SK-N-SH treated with all-trans-retinoic acid at 6 μM for 48 hours (cell line): ENCODE measurements around the gene DTNA.

Source experiments
- ATAC-seq: fragments of 200-7000 bp; cut with Tn5 transposase; 3 replicates; pipeline ENCODE4 v1.9.1; 2020; ENCODE audit warnings: mild to moderate bottlenecking, moderate library complexity
- ARNTL ChIP-seq: fragments of 450-650 bp; formaldehyde crosslinking; IDR thresholded peaks from 2 replicates; pipeline ENCODE4 v1.5.0; 2020; ENCODE audit warnings: low read depth, mild to moderate bottlenecking, moderate library complexity, borderline replicate concordance
- BACH2 ChIP-seq: fragments of 250-450 bp; sonication (Bioruptor Pico); IDR thresholded peaks from 2 replicates; pipeline ENCODE4 v1.9.0; 2021; ENCODE audit warnings: mild to moderate bottlenecking, borderline replicate concordance
- CSDC2 ChIP-seq: fragments of 250-450 bp; sonication (Bioruptor Pico); IDR thresholded peaks from 2 replicates; pipeline ENCODE4 v1.5.0; 2020; ENCODE audit warnings: mild to moderate bottlenecking, moderate library complexity
- ESRRG ChIP-seq: fragments of 250-450 bp; sonication (Bioruptor Pico); IDR thresholded peaks from 2 replicates; pipeline ENCODE4 v1.6.1; 2021; ENCODE audit warnings: mild to moderate bottlenecking
- GLIS3 ChIP-seq: fragments of 250-450 bp; sonication (Bioruptor Pico); IDR thresholded peaks from 2 replicates; pipeline ENCODE4 v1.5.0; 2020; ENCODE audit warnings: mild to moderate bottlenecking, moderate library complexity
- ISL1 ChIP-seq: fragments of 250-450 bp; sonication (Bioruptor Pico); IDR thresholded peaks from 2 replicates; pipeline ENCODE4 v2.1.2; 2022; ENCODE audit warnings: mild to moderate bottlenecking, moderate library complexity
- OSR1 ChIP-seq: fragments of 250-450 bp; sonication (Bioruptor Pico); IDR thresholded peaks from 2 replicates; pipeline ENCODE4 v1.8.0; 2022; ENCODE audit warnings: moderate library complexity, mild to moderate bottlenecking, inconsistent platforms
- PPARA ChIP-seq: fragments of 250-450 bp; sonication (Bioruptor Pico); IDR thresholded peaks from 2 replicates; pipeline ENCODE4 v1.5.0; 2020; ENCODE audit warnings: mild to moderate bottlenecking, borderline replicate concordance
- RARB ChIP-seq: fragments of 250-450 bp; sonication (Bioruptor Pico); IDR thresholded peaks from 2 replicates; pipeline ENCODE4 v1.8.0; 2021; ENCODE audit warnings: mild to moderate bottlenecking, moderate library complexity
- SNAI2 ChIP-seq: fragments of 250-450 bp; sonication (Bioruptor Pico); IDR thresholded peaks from 2 replicates; pipeline ENCODE4 v1.5.0; 2020; ENCODE audit warnings: mild to moderate bottlenecking, moderate library complexity
- TCF4 ChIP-seq: fragments of 250-450 bp; sonication (Bioruptor Pico); IDR thresholded peaks from 2 replicates; pipeline ENCODE4 v1.8.0; 2021; ENCODE audit warnings: mild to moderate bottlenecking, moderate library complexity, borderline replicate concordance
- TOX ChIP-seq: fragments of 250-450 bp; sonication (Bioruptor Pico); IDR thresholded peaks from 2 replicates; pipeline ENCODE4 v1.8.0; 2021; ENCODE audit warnings: mild to moderate bottlenecking, moderate library complexity, borderline replicate concordance
- ZC3H10 ChIP-seq: fragments of 250-450 bp; sonication (Bioruptor Pico); IDR thresholded peaks from 2 replicates; pipeline ENCODE4 v1.5.1; 2021; ENCODE audit warnings: mild to moderate bottlenecking, moderate library complexity
- ZFP3 ChIP-seq: fragments of 250-450 bp; sonication (Bioruptor Pico); IDR thresholded peaks from 2 replicates; pipeline ENCODE4 v1.5.0; 2020; ENCODE audit warnings: mild to moderate bottlenecking, moderate library complexity
- ZFP30 ChIP-seq: fragments of 450-650 bp; formaldehyde crosslinking; IDR thresholded peaks from 2 replicates; pipeline ENCODE4 v1.5.0; 2022; ENCODE audit warnings: mild to moderate bottlenecking, moderate library complexity
- ZNF565 ChIP-seq: fragments of 450-650 bp; formaldehyde crosslinking; conservative IDR thresholded peaks from 2 replicates; pipeline ENCODE4 v1.5.0; 2020; ENCODE audit warnings: low read depth, mild to moderate bottlenecking, moderate library complexity
- ZNF70 ChIP-seq: fragments of 450-650 bp; formaldehyde crosslinking; IDR thresholded peaks from 2 replicates; pipeline ENCODE4 v1.5.0; 2020; ENCODE audit warnings: mild to moderate bottlenecking, moderate library complexity
- ZNF8 ChIP-seq: fragments of 450-650 bp; formaldehyde crosslinking; IDR thresholded peaks from 2 replicates; pipeline ENCODE4 v1.5.0; 2020; ENCODE audit warnings: mild to moderate bottlenecking, moderate library complexity
- TF ChIP-seq, protein P1 (sequence below): fragments of 250-450 bp; sonication (Bioruptor Pico); IDR thresholded peaks from 2 replicates; pipeline ENCODE4 v1.8.0; 2021; ENCODE audit warnings: low read depth, mild to moderate bottlenecking, moderate library complexity, borderline replicate concordance
- TF ChIP-seq, protein P2 (sequence below): fragments of 250-450 bp; sonication (Bioruptor Pico); IDR thresholded peaks from 2 replicates; pipeline ENCODE4 v1.8.0; 2020; ENCODE audit warnings: mild to moderate bottlenecking, moderate library complexity, borderline replicate concordance
- TF ChIP-seq, protein P3 (sequence below): fragments of 250-450 bp; sonication (Bioruptor Pico); IDR thresholded peaks from 2 replicates; pipeline ENCODE4 v1.5.1; 2020; ENCODE audit warnings: low read depth, mild to moderate bottlenecking, moderate library complexity
- TF ChIP-seq, protein P4 (sequence below): fragments of 250-450 bp; sonication (Bioruptor Pico); IDR thresholded peaks from 2 replicates; pipeline ENCODE4 v1.5.0; 2020; ENCODE audit warnings: mild to moderate bottlenecking, moderate library complexity

The DTNA gene

DNA sequence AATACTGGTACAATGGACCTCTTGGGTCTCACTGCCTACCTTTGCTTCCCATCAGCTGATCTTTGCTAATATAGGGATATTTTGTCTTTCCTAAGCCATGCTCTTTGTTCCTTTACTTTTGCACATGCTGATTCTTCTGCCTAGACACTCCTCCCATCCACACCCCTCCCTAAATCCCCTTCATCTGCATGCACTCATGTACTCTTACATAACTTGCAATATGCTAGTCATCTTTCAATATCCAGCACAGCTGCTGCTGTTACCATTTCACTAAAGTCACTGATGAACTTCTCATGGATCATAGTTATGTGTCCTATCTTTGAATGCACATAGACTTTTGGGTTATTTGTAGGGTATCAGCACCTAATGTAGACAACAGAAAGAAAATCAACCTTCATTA, 18.5 kb upstream of the DTNA start:
- no peak for ATAC-seq
- TF ChIP-seq, protein P1, sequence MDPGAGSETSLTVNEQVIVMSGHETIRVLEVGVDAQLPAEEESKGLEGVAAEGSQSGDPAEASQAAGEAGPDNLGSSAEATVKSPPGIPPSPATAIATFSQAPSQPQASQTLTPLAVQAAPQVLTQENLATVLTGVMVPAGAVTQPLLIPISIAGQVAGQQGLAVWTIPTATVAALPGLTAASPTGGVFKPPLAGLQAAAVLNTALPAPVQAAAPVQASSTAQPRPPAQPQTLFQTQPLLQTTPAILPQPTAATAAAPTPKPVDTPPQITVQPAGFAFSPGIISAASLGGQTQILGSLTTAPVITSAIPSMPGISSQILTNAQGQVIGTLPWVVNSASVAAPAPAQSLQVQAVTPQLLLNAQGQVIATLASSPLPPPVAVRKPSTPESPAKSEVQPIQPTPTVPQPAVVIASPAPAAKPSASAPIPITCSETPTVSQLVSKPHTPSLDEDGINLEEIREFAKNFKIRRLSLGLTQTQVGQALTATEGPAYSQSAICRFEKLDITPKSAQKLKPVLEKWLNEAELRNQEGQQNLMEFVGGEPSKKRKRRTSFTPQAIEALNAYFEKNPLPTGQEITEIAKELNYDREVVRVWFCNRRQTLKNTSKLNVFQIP (CRISPR knock-in tag) = no peak
- TF ChIP-seq ISL1 (CRISPR knock-in tag) (no peak), SNAI2 (no peak), GLIS3 (CRISPR knock-in tag) (no peak), BACH2 (CRISPR knock-in tag) (no peak), PPARA (CRISPR knock-in tag) (no peak), TCF4 (CRISPR knock-in tag) (no peak), RARB (CRISPR knock-in tag) (no peak), OSR1 (CRISPR knock-in tag) (no peak), ZNF8 (CRISPR knock-in tag) (no peak), TOX (CRISPR knock-in tag) (no peak), ZFP3 (no peak), ESRRG (CRISPR knock-in tag) (no peak), CSDC2 (CRISPR knock-in tag) (no peak), ARNTL (CRISPR knock-in tag) (no peak)
- TF ChIP-seq, protein P2, sequence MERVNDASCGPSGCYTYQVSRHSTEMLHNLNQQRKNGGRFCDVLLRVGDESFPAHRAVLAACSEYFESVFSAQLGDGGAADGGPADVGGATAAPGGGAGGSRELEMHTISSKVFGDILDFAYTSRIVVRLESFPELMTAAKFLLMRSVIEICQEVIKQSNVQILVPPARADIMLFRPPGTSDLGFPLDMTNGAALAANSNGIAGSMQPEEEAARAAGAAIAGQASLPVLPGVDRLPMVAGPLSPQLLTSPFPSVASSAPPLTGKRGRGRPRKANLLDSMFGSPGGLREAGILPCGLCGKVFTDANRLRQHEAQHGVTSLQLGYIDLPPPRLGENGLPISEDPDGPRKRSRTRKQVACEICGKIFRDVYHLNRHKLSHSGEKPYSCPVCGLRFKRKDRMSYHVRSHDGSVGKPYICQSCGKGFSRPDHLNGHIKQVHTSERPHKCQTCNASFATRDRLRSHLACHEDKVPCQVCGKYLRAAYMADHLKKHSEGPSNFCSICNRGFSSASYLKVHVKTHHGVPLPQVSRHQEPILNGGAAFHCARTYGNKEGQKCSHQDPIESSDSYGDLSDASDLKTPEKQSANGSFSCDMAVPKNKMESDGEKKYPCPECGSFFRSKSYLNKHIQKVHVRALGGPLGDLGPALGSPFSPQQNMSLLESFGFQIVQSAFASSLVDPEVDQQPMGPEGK = no peak
- TF ChIP-seq, protein P3, sequence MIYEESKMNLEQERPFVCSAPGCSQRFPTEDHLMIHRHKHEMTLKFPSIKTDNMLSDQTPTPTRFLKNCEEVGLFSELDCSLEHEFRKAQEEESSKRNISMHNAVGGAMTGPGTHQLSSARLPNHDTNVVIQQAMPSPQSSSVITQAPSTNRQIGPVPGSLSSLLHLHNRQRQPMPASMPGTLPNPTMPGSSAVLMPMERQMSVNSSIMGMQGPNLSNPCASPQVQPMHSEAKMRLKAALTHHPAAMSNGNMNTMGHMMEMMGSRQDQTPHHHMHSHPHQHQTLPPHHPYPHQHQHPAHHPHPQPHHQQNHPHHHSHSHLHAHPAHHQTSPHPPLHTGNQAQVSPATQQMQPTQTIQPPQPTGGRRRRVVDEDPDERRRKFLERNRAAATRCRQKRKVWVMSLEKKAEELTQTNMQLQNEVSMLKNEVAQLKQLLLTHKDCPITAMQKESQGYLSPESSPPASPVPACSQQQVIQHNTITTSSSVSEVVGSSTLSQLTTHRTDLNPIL (CRISPR knock-in tag) = no peak
- TF ChIP-seq, protein P4, sequence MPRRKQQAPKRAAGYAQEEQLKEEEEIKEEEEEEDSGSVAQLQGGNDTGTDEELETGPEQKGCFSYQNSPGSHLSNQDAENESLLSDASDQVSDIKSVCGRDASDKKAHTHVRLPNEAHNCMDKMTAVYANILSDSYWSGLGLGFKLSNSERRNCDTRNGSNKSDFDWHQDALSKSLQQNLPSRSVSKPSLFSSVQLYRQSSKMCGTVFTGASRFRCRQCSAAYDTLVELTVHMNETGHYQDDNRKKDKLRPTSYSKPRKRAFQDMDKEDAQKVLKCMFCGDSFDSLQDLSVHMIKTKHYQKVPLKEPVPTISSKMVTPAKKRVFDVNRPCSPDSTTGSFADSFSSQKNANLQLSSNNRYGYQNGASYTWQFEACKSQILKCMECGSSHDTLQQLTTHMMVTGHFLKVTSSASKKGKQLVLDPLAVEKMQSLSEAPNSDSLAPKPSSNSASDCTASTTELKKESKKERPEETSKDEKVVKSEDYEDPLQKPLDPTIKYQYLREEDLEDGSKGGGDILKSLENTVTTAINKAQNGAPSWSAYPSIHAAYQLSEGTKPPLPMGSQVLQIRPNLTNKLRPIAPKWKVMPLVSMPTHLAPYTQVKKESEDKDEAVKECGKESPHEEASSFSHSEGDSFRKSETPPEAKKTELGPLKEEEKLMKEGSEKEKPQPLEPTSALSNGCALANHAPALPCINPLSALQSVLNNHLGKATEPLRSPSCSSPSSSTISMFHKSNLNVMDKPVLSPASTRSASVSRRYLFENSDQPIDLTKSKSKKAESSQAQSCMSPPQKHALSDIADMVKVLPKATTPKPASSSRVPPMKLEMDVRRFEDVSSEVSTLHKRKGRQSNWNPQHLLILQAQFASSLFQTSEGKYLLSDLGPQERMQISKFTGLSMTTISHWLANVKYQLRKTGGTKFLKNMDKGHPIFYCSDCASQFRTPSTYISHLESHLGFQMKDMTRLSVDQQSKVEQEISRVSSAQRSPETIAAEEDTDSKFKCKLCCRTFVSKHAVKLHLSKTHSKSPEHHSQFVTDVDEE (CRISPR knock-in tag) = no peak

DNA sequence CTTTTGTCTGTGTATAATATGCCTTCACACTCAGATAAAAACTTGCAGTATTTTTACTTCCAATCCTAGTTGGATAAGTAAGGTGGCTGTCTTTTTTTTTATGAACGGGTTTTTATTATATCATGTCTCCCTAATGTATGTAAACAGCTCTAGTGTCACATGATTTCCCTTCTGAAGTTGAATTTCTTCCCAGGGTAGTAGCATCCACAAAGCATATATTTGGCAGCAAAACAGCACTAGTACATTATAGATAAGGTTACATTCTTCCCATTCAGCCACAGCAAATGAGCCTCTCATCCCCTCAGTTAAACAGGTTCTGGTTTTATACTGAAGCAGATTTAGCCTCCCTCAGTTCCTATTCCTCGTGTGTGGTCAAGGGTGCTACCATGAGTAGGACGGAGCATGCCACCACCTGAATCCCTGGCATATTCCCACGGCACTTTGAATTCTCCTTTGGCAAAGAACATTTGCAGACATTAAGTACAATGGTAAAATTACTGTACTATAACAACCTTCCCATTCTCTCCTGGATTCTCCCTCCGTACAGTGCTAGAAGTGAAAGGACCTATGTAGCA, 15.4 kb upstream of the DTNA start:
- ATAC-seq = no peak; the same call in 2 of the 3 replicates
- TF ChIP-seq CSDC2 (CRISPR knock-in tag) (no peak), RARB (CRISPR knock-in tag) (no peak), ZFP30 (CRISPR knock-in tag) (no peak), ISL1 (CRISPR knock-in tag) (no peak; the same call in 1 of the 2 replicates), TOX (CRISPR knock-in tag) (no peak), ZNF565 (CRISPR knock-in tag) (no peak), SNAI2 (no peak), GLIS3 (CRISPR knock-in tag) (no peak), ESRRG (CRISPR knock-in tag) (no peak), OSR1 (CRISPR knock-in tag) (no peak), ZFP3 (no peak), BACH2 (CRISPR knock-in tag) (no peak), ZC3H10 (no peak), ARNTL (CRISPR knock-in tag) (no peak), ZNF70 (no peak)
- TF ChIP-seq, protein P1 (CRISPR knock-in tag) = no peak
